Upper lobe of left lung (tissue), 6 donors: ENCODE measurements around the gene SEMA3G. TPM values are rescaled to one million over a fixed set of nuclear protein-coding genes. Genes with fewer than 3 reads are reported as not detected.

ENCODE experiments used
- ATAC-seq, 2 donors: fragments of 200-7000 bp; cut with Tn5 transposase; one replicate each; pipeline ENCODE4 v1.9.1; 2022; ENCODE audit warnings: mild to moderate bottlenecking in 2 of 2, moderate library complexity in 2 of 2; ENCODE audit not compliant: low FRiP score in 2 of 2
- DNase-seq, 2 donors: peaks; one replicate each; pipeline ENCODE4 v3.0.0-alpha.2; 2019 to 2020
- H3K27ac ChIP-seq, 4 donors: fragments of 200-600 bp; sonication (generic); one replicate each; pipeline ENCODE4 v1.5.1; 2016 to 2019
- H3K27me3 ChIP-seq, 4 donors: fragments of 200-600 bp; sonication (generic); one replicate each; pipeline ENCODE4 v1.5.1; 2017 to 2019
- H3K36me3 ChIP-seq, 4 donors: fragments of 200-600 bp; sonication (generic); one replicate each; pipeline ENCODE4 v1.5.1; 2016 to 2019
- H3K4me1 ChIP-seq, 4 donors: fragments of 200-600 bp; sonication (generic); one replicate each; pipeline ENCODE4 v1.5.1; 2018 to 2019
- H3K4me3 ChIP-seq, 4 donors: fragments of 200-600 bp; sonication (generic); one replicate each; pipeline ENCODE4 v1.5.1; 2017 to 2019; ENCODE audit warnings: mild to moderate bottlenecking in 2 of 4, moderate library complexity in 1 of 4
- H3K9me3 ChIP-seq, 4 donors: fragments of 200-600 bp; sonication (generic); one replicate each; pipeline ENCODE4 v1.5.1; 2018 to 2019
- CTCF ChIP-seq, 6 experiments: fragments of 450-650 bp in 4 of 6; fragments of 200-600 bp in 2 of 6; sonication (generic) in 2 of 6; IDR thresholded peaks; one replicate each; pipeline ENCODE4 v1.5.1; 2016 to 2019; ENCODE audit warnings: antibody characterized with exemption in 6 of 6
- EP300 ChIP-seq, 4 donors: sonication (generic); formaldehyde crosslinking; IDR thresholded peaks; one replicate each; pipeline ENCODE4 v1.5.1; 2017; ENCODE audit warnings: antibody characterized with exemption in 4 of 4, control low read depth in 2 of 4
- POLR2A ChIP-seq, 4 donors: fragments of 450-650 bp; IDR thresholded peaks; one replicate each; pipeline ENCODE4 v1.5.1; 2016 to 2017; ENCODE audit warnings: antibody characterized with exemption in 4 of 4, mild to moderate bottlenecking in 2 of 4
- POLR2AphosphoS5 ChIP-seq, 2 donors: sonication (generic); formaldehyde crosslinking; IDR thresholded peaks; one replicate each; pipeline ENCODE4 v1.5.1; 2017; ENCODE audit warnings: antibody characterized with exemption in 2 of 2
- WGBS, 2 donors: methylation state at CpG; one replicate each; pipeline ENCODE4 v1.1.5; 2017 to 2018; 5-methylcytosine and 5-hydroxymethylcytosine counted together
- total RNA-seq, 6 donors: library from RNA; depleted of rRNA in 4 of 6; stranded (reverse); fragments of >200 nt in 4 of 6; gene quantifications; one replicate each; pipeline versions ENCODE4 v1.1.0 to v1.2.1, GENCODE V29; 2016 to 2021
- donor health status: DM: no; HTN: no; CAD: no; lungs with moderate emphysema.
- donor health status: DM: no; HTN: yes; CAD: no; lungs with severe emphysema.

The SEMA3G gene
- total RNA-seq, 6 donors from 2014 or later: 5.1 to 69.0 (median 20.7) TPM

- H3K9me3 ChIP-seq: no peaks in the 10 kb centered on the region
- DNase-seq: no peak
- TF ChIP-seq EP300 (IDR thresholded peaks at IDR 0.05): no peak
- TF ChIP-seq POLR2AphosphoS5 (IDR thresholded peaks at IDR 0.05): no peak
- TF ChIP-seq CTCF (IDR thresholded peaks at IDR 0.05): no peak
- no peak for TF ChIP-seq POLR2A (IDR thresholded peaks at IDR 0.05)
- H3K4me1 ChIP-seq: peaks cover 20 to 51% (median 35%) of the 10 kb centered on the region in 4 donors
- H3K27me3 ChIP-seq: no peaks in the 10 kb centered on the region
- H3K27ac ChIP-seq: peak overlapping the region in 3 of 4 donors; percentile 63 to 78 (median 75)
- 87% methylated on average over 7 to 14 of the region's 16 CpGs for whole genome bisulfite sequencing, 2 donors
- peaks cover 0 to 4% (median 0%) of the 10 kb centered on the region in 4 donors for H3K36me3 ChIP-seq
- no peak for ATAC-seq
- H3K4me3 ChIP-seq: peak overlapping the region in 3 of 4 donors; percentile 44 to 58 (median 47)
Observed at GRCh38 chr3:52442409-52443267, 2.3 kb downstream of the SEMA3G start.

GRCh38 chr3:52441772-52442332, 3.1 kb downstream of the SEMA3G start:
- WGBS, 2 donors: 79 to 86% methylated on average over 5 to 16 of the region's 18 CpGs
- peak overlapping the region in 3 of 4 donors; percentile 44 to 58 (median 47) for H3K4me3 ChIP-seq
- TF ChIP-seq POLR2AphosphoS5 (IDR thresholded peaks at IDR 0.05): no peak
- no peak for TF ChIP-seq POLR2A (IDR thresholded peaks at IDR 0.05)
- no peak for TF ChIP-seq CTCF (IDR thresholded peaks at IDR 0.05)
- no peak for TF ChIP-seq EP300 (IDR thresholded peaks at IDR 0.05)
- H3K27ac ChIP-seq: peak overlapping the region; percentile 10 to 78 (median 69)
- H3K9me3 ChIP-seq: no peaks in the 10 kb centered on the region
- peaks cover 0 to 4% (median 0%) of the 10 kb centered on the region in 4 donors for H3K36me3 ChIP-seq
- DNase-seq (peak in 1 of 2 donors; percentile 74), ATAC-seq (no peak)
- no peaks in the 10 kb centered on the region for H3K27me3 ChIP-seq
- peaks cover 23 to 53% (median 37%) of the 10 kb centered on the region in 4 donors for H3K4me1 ChIP-seq

GRCh38 chr3:52441091-52441771, 3.7 kb downstream of the SEMA3G start:
- Histone ChIP-seq H3K36me3 (peaks cover 0 to 4% (median 0%) of the 10 kb centered on the region in 4 donors), H3K27ac (peak overlapping the region; percentile 10 to 78 (median 69)), H3K4me3 (peak overlapping the region in 3 of 4 donors; percentile 44 to 58 (median 47)), H3K4me1 (peaks cover 27 to 52% (median 38%) of the 10 kb centered on the region in 4 donors), H3K27me3 (no peaks in the 10 kb centered on the region), H3K9me3 (no peaks in the 10 kb centered on the region)
- TF ChIP-seq EP300 (IDR thresholded peaks at IDR 0.05) (no peak), CTCF (IDR thresholded peaks at IDR 0.05) (no peak), POLR2A (IDR thresholded peaks at IDR 0.05) (no peak), POLR2AphosphoS5 (IDR thresholded peaks at IDR 0.05) (no peak)
- ATAC-seq (no peak), DNase-seq (no peak)
- 83 to 86% methylated on average over 22 to 23 of the region's 23 CpGs for WGBS, 2 donors

- H3K4me3 ChIP-seq: no peak overlapping the region
- no peak for TF ChIP-seq CTCF (IDR thresholded peaks at IDR 0.05)
- TF ChIP-seq EP300 (IDR thresholded peaks at IDR 0.05): no peak
- TF ChIP-seq POLR2AphosphoS5 (IDR thresholded peaks at IDR 0.05): no peak
- no peak for TF ChIP-seq POLR2A (IDR thresholded peaks at IDR 0.05)
- peak overlapping the region in 3 of 4 donors; percentile 31 to 78 (median 75) for H3K27ac ChIP-seq
- no peaks in the 10 kb centered on the region for H3K27me3 ChIP-seq
- H3K4me1 ChIP-seq: peaks cover 29 to 57% (median 43%) of the 10 kb centered on the region in 4 donors
- no peak for ATAC-seq
- WGBS, 2 donors: 89 to 98% methylated on average over 13 to 14 of the region's 14 CpGs
- DNase-seq: no peak
- no peaks in the 10 kb centered on the region for H3K9me3 ChIP-seq
- peaks cover 0 to 4% (median 0%) of the 10 kb centered on the region in 4 donors for H3K36me3 ChIP-seq
Observed at GRCh38 chr3:52440671-52441070, 4.2 kb downstream of the SEMA3G start.
